ENCODE results near the gene CDC42BPB.

GRCh38 chr14:102909462-102909861 lies 147.9 kb downstream of the CDC42BPB start:
- TF ChIP-seq CTCF (IDR thresholded peaks at IDR 0.05; ENCODE audit: insufficient read depth, low read depth, low read length) (no peak), EZH2 (IDR thresholded peaks at IDR 0.05; ENCODE audit: insufficient read depth, low read length) (no peak)
